ENCODE data around the gene NMT1. TPM values are rescaled to one million over a fixed set of nuclear protein-coding genes. Genes with fewer than 3 reads are reported as not detected.

NMT1 gene
- total and polyA plus RNA-seq, 2 of the 13 experiments (the other 11 are each of a cell fraction or from before 2014, with no cell fraction given) = 75.7 to 142 TPM

- peak; percentile 22; the same call in 1 of the 2 replicates for TF ChIP-seq ARID4A (CRISPR knock-in tag; IDR thresholded peaks at IDR 0.05; ENCODE audit: borderline replicate concordance)
- TF ChIP-seq ZMAT3 (CRISPR knock-in tag; conservative IDR thresholded peaks at IDR 0.05) = no peak
- TF ChIP-seq ZBTB7A (CRISPR knock-in tag; IDR thresholded peaks at IDR 0.05) = no peak
- no peak for TF ChIP-seq ZNF232 (CRISPR knock-in tag; IDR thresholded peaks at IDR 0.05; ENCODE audit: borderline replicate concordance)
- TF ChIP-seq CREBL2 (CRISPR knock-in tag; IDR thresholded peaks at IDR 0.05; ENCODE audit: borderline replicate concordance) = no peak
- TF ChIP-seq PPARG (CRISPR knock-in tag; conservative IDR thresholded peaks at IDR 0.05) = no peak
- TF ChIP-seq MIXL1 (CRISPR knock-in tag; IDR thresholded peaks at IDR 0.05) = no peak
- no peak for TF ChIP-seq KAT7 (CRISPR knock-in tag; IDR thresholded peaks at IDR 0.05; ENCODE audit: borderline replicate concordance)
- peak; percentile 86 for TF ChIP-seq ZBTB38 (CRISPR knock-in tag; IDR thresholded peaks at IDR 0.05)
- no peak for TF ChIP-seq SP140L (CRISPR knock-in tag; IDR thresholded peaks at IDR 0.05; ENCODE audit: borderline replicate concordance)
- TF ChIP-seq ZMAT5 (CRISPR knock-in tag; IDR thresholded peaks at IDR 0.05; ENCODE audit: borderline replicate concordance, low read depth) = no peak
- TF ChIP-seq KMT2B (CRISPR knock-in tag; IDR thresholded peaks at IDR 0.05) = 0 out of 2 replicates have a peak, but pooled peaks have one; percentile 38
- TF ChIP-seq DMAP1 (CRISPR knock-in tag; IDR thresholded peaks at IDR 0.05) = 0 out of 2 replicates have a peak, but pooled peaks have one; percentile 60
- TF ChIP-seq ZBTB4 (CRISPR knock-in tag; IDR thresholded peaks at IDR 0.05; ENCODE audit: borderline replicate concordance) = peak; percentile 64; the same call in 1 of the 2 replicates
- no peak for TF ChIP-seq GFI1 (CRISPR knock-in tag; IDR thresholded peaks at IDR 0.05; ENCODE audit: borderline replicate concordance)
- peak; percentile 76 for TF ChIP-seq ZNF781 (CRISPR knock-in tag; IDR thresholded peaks at IDR 0.05; ENCODE audit: borderline replicate concordance, not compliant biosample characterization)
- TF ChIP-seq HNRNPH1 (optimal IDR thresholded peaks at IDR 0.05; ENCODE audit: low read depth, low read length) = no peak
- no peak; the same call in 1 of the 2 replicates for TF ChIP-seq NRL (CRISPR knock-in tag; IDR thresholded peaks at IDR 0.05; ENCODE audit: borderline replicate concordance)
- TF ChIP-seq ZNF121 (CRISPR knock-in tag; IDR thresholded peaks at IDR 0.05) = no peak
- TF ChIP-seq MAZ (IDR thresholded peaks at IDR 0.05; ENCODE audit: borderline replicate concordance, low read depth, low read length) = no peak
- TF ChIP-seq MAZ (CRISPR knock-in tag; IDR thresholded peaks at IDR 0.05; ENCODE audit: low read depth) = no peak
These were observed 68.4 kb downstream of the NMT1 start (continued) for GRCh38 chr17:45129426-45129939.

All from HepG2 (cell line).